Type B pancreatic cell (in vitro differentiated cells): ENCODE results near the gene SULF2. TPM values are rescaled to one million over a fixed set of nuclear protein-coding genes. Genes with fewer than 3 reads are reported as not detected.

Experiments
- DNase-seq: peaks from one replicate; pipeline ENCODE4 v3.0.0; 2021; ENCODE audit warnings: mixed read lengths; ENCODE audit not compliant: unreplicated experiment; ENCODE audit errors: extremely low spot score
- H3K27ac Mint-ChIP-seq: 2 replicates; pipeline ENCODE4 v1.8.0; 2021; ENCODE audit warnings: mild to moderate bottlenecking, mixed read lengths
- H3K27me3 Mint-ChIP-seq: 2 replicates; pipeline ENCODE4 v1.8.0; 2021; ENCODE audit warnings: mixed read lengths
- H3K36me3 Mint-ChIP-seq: 2 replicates; pipeline ENCODE4 v1.8.0; 2021; ENCODE audit warnings: mixed read lengths
- H3K4me1 Mint-ChIP-seq: one replicate; pipeline ENCODE4 v1.8.0; 2021; ENCODE audit warnings: mixed read lengths; ENCODE audit not compliant: unreplicated experiment
- H3K4me3 Mint-ChIP-seq: 2 replicates; pipeline ENCODE4 v1.8.0; 2021; ENCODE audit warnings: mild to moderate bottlenecking, mixed read lengths
- H3K9me3 Mint-ChIP-seq: 2 replicates; pipeline ENCODE4 v1.8.0; 2021; ENCODE audit warnings: mixed read lengths
- total RNA-seq: library from RNA; stranded (reverse); gene quantifications from 2 replicates; pipeline ENCODE4 v1.2.1, GENCODE V29; 2021; ENCODE audit warnings: low replicate concordance
- TF ChIP-seq, protein P1 (sequence below): fragments of 200-600 bp; sonication (generic); conservative IDR thresholded peaks from 2 replicates; pipeline ENCODE4 v1.5.0; 2021; ENCODE audit warnings: antibody characterized with exemption, mild to moderate bottlenecking

SULF2 gene
- total RNA-seq, 1 donor from 2014 or later: 146 TPM

DNA sequence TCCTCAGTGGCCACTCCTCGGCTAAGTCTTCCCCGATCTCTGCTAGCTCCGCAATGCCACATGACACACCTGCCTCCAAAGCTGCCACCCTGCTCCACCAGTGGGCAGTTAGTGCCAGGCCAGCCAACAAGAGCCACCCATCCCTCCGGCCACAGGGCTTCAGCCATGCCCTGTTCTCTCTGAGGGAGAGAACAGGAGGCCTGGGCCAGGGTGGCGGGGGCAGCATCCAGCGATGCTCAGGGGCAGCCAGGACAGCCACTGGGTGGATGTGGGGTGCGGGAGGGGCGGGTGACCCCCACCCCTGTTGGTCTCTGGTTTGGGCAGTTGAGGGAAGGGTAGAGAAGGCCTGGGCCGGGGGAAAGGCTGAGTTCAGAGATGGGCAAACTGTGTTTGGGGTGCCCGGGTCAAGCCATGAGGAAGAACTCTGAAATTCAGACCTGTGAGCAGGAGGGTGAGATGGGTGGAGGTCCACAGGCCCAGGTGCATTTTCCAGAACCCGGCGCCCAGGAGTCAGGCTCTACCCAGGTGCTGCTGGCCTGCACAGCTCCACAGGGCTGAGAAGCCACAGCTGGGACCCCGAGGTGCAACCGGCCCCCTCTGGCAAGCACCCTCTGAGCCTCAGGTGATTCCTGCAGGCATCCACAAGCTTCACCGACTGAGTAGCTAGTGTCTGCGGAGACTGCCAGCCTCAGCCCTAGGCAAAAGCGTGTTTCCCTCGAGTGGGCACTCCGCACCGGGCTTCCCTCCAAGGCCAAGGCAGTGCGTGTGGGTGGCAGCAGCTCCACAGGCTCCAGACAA is 91.1 kb downstream of the SULF2 start:
- peaks cover 10% of the 10 kb centered on the region for H3K36me3 Mint-ChIP-seq
- no peak for DNase-seq
- H3K4me1 Mint-ChIP-seq: peaks cover 18% of the 10 kb centered on the region
- no peak overlapping the region for H3K4me3 Mint-ChIP-seq
- no peak overlapping the region for H3K27ac Mint-ChIP-seq
- H3K9me3 Mint-ChIP-seq: no peaks in the 10 kb centered on the region
- H3K27me3 Mint-ChIP-seq: no peaks in the 10 kb centered on the region
- TF ChIP-seq, protein P1, sequence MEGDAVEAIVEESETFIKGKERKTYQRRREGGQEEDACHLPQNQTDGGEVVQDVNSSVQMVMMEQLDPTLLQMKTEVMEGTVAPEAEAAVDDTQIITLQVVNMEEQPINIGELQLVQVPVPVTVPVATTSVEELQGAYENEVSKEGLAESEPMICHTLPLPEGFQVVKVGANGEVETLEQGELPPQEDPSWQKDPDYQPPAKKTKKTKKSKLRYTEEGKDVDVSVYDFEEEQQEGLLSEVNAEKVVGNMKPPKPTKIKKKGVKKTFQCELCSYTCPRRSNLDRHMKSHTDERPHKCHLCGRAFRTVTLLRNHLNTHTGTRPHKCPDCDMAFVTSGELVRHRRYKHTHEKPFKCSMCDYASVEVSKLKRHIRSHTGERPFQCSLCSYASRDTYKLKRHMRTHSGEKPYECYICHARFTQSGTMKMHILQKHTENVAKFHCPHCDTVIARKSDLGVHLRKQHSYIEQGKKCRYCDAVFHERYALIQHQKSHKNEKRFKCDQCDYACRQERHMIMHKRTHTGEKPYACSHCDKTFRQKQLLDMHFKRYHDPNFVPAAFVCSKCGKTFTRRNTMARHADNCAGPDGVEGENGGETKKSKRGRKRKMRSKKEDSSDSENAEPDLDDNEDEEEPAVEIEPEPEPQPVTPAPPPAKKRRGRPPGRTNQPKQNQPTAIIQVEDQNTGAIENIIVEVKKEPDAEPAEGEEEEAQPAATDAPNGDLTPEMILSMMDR: no peak

GRCh38 chr20:47691625-47692024 is 93.7 kb downstream of the SULF2 start:
- no peaks in the 10 kb centered on the region for H3K27me3 Mint-ChIP-seq
- no peak for DNase-seq
- H3K27ac Mint-ChIP-seq: no peak overlapping the region
- TF ChIP-seq, protein P1: no peak
- H3K4me1 Mint-ChIP-seq: peaks cover 28% of the 10 kb centered on the region
- H3K4me3 Mint-ChIP-seq: no peak overlapping the region
- peaks cover 15% of the 10 kb centered on the region for H3K36me3 Mint-ChIP-seq
- no peaks in the 10 kb centered on the region for H3K9me3 Mint-ChIP-seq

GRCh38 chr20:47689731-47690130 is 95.5 kb downstream of the SULF2 start:
- DNase-seq: no peak
- peaks cover 16% of the 10 kb centered on the region for H3K36me3 Mint-ChIP-seq
- TF ChIP-seq, protein P1: no peak
- H3K27ac Mint-ChIP-seq: no peak overlapping the region
- peaks cover 24% of the 10 kb centered on the region for H3K4me1 Mint-ChIP-seq
- H3K9me3 Mint-ChIP-seq: no peaks in the 10 kb centered on the region
- H3K4me3 Mint-ChIP-seq: no peak overlapping the region
- H3K27me3 Mint-ChIP-seq: no peaks in the 10 kb centered on the region

- Mint-ChIP-seq H3K4me1 (peaks cover 23% of the 10 kb centered on the region), H3K27ac (peak overlapping the region; percentile 43), H3K4me3 (no peak overlapping the region), H3K9me3 (no peaks in the 10 kb centered on the region), H3K36me3 (peaks cover 19% of the 10 kb centered on the region), H3K27me3 (no peaks in the 10 kb centered on the region)
- TF ChIP-seq, protein P1: no peak
- DNase-seq: no peak
Observed at GRCh38 chr20:47688385-47689381, 96.6 kb downstream of the SULF2 start.

- Mint-ChIP-seq H3K4me1 (peaks cover 23% of the 10 kb centered on the region), H3K4me3 (no peak overlapping the region), H3K27me3 (no peaks in the 10 kb centered on the region), H3K9me3 (no peaks in the 10 kb centered on the region), H3K36me3 (peaks cover 24% of the 10 kb centered on the region), H3K27ac (no peak overlapping the region)
- TF ChIP-seq, protein P1: no peak
- DNase-seq: no peak
Observed at GRCh38 chr20:47687095-47687987, 97.9 kb downstream of the SULF2 start.
